Measurements from ENCODE around the gene FGF12.

FGF12 gene

DNA sequence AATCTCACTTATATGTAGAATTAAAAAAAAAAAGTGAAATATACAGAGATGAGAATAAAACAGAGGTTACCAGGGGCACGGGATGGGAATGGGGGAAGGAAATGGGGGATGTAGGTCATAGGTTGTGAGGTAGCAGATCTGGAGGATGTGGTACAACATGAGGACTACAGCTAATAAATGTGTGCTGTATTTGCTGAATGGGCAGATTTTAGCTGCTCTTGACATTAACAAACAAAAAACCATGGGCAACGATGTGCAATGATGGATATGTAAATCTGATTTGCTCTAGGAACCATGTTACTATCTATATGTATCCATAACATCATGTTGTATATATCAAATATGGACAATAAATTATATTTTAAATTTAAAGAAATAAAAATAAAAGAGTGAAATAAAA, 87.4 kb downstream of the FGF12 start:
- DNase-seq (ENCODE audit: low spot score) = no peak
- in situ Hi-C loops (cut with MboI; ENCODE audit: low sequenced_read_pairs, unreplicated experiment) = no loop called here
- TF ChIP-seq CTCF (IDR thresholded peaks at IDR 0.05; ENCODE audit: borderline replicate concordance, control extremely low read depth, extremely low read depth, insufficient read depth, missing control alignments) = no peak

DNA sequence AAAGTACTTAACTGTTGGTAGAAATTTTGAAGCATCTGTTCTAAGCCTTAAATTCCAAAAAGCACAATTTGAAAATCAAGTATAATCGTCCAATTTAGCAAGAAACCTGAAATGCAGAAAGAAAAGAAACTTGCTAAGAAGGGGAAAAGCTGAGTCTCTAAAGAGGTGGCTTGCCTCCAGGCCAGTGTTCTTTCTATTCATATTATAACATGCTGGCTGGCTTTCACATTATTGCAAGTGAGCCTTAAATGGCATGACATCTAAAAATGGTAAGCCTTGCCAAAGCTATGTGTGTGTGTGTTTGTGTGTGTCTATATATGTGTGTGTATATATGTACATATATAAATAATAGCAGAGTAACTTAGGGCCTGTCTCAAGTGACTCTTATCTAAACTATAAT, 89.5 kb downstream of the FGF12 start:
- no peak for DNase-seq (ENCODE audit: low spot score)
- TF ChIP-seq CTCF (IDR thresholded peaks at IDR 0.05; ENCODE audit: borderline replicate concordance, control extremely low read depth, extremely low read depth, insufficient read depth, missing control alignments) = no peak
- in situ Hi-C loops (cut with MboI; ENCODE audit: low sequenced_read_pairs, unreplicated experiment) = no loop called here

GRCh38 chr3:192636517-192637444, 90.6 kb downstream of the FGF12 start:
- DNase-seq (ENCODE audit: low spot score) = no peak
- no peak for TF ChIP-seq CTCF (IDR thresholded peaks at IDR 0.05; ENCODE audit: borderline replicate concordance, control extremely low read depth, extremely low read depth, insufficient read depth, missing control alignments)
- in situ Hi-C loops (cut with MboI; ENCODE audit: low sequenced_read_pairs, unreplicated experiment) = no loop called here

DNA sequence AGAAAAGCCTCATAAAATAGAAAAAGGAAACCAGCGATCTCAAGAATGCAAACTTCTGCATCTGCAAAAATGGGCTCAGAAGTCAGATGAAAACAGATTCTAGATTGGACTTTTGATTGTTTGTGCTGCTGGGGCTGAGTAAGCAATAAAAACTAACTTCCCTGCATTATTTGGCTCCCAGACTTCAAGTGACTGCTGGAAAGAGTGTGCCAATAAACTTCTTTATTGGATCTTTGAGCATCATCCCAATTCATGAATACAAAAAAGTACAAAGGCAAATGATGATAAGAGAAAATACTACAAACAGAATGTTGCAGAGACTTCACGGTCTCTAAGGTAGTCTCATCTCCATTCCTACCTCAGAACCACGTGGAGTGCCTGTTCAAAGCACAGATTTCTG, 97.9 kb downstream of the FGF12 start:
- no peak for DNase-seq (ENCODE audit: low spot score)
- TF ChIP-seq CTCF (IDR thresholded peaks at IDR 0.05; ENCODE audit: borderline replicate concordance, control extremely low read depth, extremely low read depth, insufficient read depth, missing control alignments) = no peak
- in situ Hi-C loops (cut with MboI; ENCODE audit: low sequenced_read_pairs, unreplicated experiment) = no loop called here

DNA sequence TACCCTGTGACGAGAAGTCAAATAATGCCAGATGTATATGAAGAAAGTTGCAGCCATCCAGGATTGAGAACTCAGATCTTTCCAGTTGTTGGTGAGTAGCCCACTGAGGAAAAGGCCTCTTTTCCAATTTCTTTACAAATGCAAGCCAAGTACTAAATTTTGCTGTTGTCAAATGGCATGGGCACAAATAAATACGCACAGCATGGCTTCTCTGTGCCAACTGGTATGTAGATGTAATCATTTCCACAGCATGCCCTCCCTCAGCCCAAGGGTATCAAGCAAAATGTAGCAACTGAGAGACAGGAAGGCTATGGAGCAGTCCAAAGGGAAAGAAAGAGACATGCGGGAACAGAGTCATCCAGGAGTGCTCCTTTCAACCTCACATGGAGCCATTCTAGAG, 105.4 kb downstream of the FGF12 start:
- in situ Hi-C loops (cut with MboI; ENCODE audit: low sequenced_read_pairs, unreplicated experiment) = no loop called here
- TF ChIP-seq CTCF (IDR thresholded peaks at IDR 0.05; ENCODE audit: borderline replicate concordance, control extremely low read depth, extremely low read depth, insufficient read depth, missing control alignments) = no peak

DNA sequence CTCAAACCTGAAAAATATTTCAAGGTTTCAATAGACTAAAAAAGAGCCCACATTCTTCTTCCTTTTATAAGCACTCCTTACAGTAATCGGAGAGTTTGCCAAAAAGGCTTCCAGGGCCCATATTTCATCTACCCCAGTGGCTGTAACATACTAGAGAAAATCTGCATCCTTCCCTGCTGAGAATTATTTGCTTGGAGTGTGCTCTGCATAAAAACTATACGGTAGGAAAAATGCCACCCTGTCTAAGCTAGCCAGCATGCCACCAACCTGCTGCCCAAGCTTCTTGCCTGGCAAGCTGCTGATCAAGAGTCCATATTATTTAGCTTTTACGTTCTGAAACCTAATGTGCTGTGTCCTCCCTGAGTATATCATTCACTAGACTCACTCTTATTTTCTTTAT, 107.1 kb downstream of the FGF12 start:
- no peak for TF ChIP-seq CTCF (IDR thresholded peaks at IDR 0.05; ENCODE audit: borderline replicate concordance, control extremely low read depth, extremely low read depth, insufficient read depth, missing control alignments)
- in situ Hi-C loops (cut with MboI; ENCODE audit: low sequenced_read_pairs, unreplicated experiment) = no loop called here
- no peak for DNase-seq (ENCODE audit: low spot score)

More for the DNA sequence above, 105.4 kb downstream of the FGF12 start:
- DNase-seq (ENCODE audit: low spot score) = no peak
